ENCODE measurements around the gene ATF6. TPM values are rescaled to one million over a fixed set of nuclear protein-coding genes. Genes with fewer than 3 reads are reported as not detected.

The ATF6 gene
- total and polyA plus RNA-seq, 9 of the 15 experiments (the other 6 are each of a cell fraction or from before 2014, with no cell fraction given): 11.7 to 32.4 (median 20.4) TPM

DNA sequence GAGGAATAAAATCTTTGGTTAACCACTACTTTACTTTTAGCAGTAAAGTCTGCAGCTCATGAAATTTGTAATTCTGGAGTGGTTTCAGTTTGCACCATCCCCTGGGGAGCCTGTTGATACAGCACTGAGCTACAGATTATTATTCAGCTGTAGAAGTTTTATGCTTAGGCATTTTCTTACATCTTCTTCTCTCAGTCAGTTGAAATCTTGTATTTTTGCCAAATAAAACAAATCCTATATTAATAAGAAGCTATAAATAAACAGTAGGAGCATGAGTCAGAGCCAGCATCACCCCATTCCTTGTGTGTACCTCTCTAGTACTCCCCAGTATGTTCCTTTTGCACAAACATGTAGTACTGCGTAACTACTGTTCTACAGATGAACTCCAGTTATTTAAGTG, 118.9 kb downstream of the ATF6 start:
- Histone ChIP-seq H3K9me3 (replicated peaks; ENCODE audit: control insufficient read depth, insufficient read depth, low read depth, low read length) (no peaks in the 10 kb centered on the region), H4K20me1 (replicated peaks; ENCODE audit: control insufficient read depth, insufficient read depth, low read length) (no peaks in the 10 kb centered on the region), H3K4me2 (ENCODE audit: insufficient read depth, low read length) (no peak overlapping the region), H3K9me1 (ENCODE audit: control insufficient read depth, insufficient read depth, low read length) (no peaks in the 10 kb centered on the region), H3K36me3 (ENCODE audit: control insufficient read depth, insufficient read depth, low read length) (peaks cover 13% of the 10 kb centered on the region; the same call in 2 of the 3 replicates), H3K9ac (ENCODE audit: insufficient read depth in 1 of 2, low read depth in 2 of 2, low read length in 2 of 2) (no peak overlapping the region), H3K79me2 (ENCODE audit: control insufficient read depth, insufficient read depth, low read length) (no peaks in the 10 kb centered on the region), H2AFZ (ENCODE audit: low read depth, low read length) (no peak overlapping the region), H3K27me3 (ENCODE audit: control insufficient read depth in 2 of 2, insufficient read depth in 2 of 2, low read length in 2 of 2) (no peaks in the 10 kb centered on the region), H3K4me3 (no peak overlapping the region), H3K4me1 (replicated peaks in 1 of 2; ENCODE audit: control insufficient read depth in 2 of 2, insufficient read depth in 2 of 2, low read length in 2 of 2) (no peaks in the 10 kb centered on the region), H3K27ac (ENCODE audit: extremely low read depth, low read depth, low read length) (no peak overlapping the region)
- FAIRE-seq: no peak
- BruUV-seq (replicated peaks): no TSS peak
- intact Hi-C loops (cut with micrococcal nuclease): no loop called here
- DNase-seq (ENCODE audit: extremely low read depth in 1 of 4, low spot score in 3 of 4): no peak
- CTCF ChIA-PET (ENCODE audit: low intra/inter-chr PET ratio): no interaction called here
- POLR2A ChIA-PET: interaction anchor here (0.6 to 1.2 kb wide), 2 partner anchors 8 to 667 kb away, joined by 3 read pairs; no protein-coding TSS in a partner anchor
- in situ Hi-C loops (cut with MboI): no loop called here
- no peak for ATAC-seq
- WGBS (ENCODE audit: insufficient coverage, low coverage, missing lambda C conversion rate): 100% methylated on average over 1 of the region's 1 CpG
- TF ChIP-seq POLR2A (conservative IDR thresholded peaks at IDR 0.05): no peak
- no peak for TF ChIP-seq TEAD4 (IDR thresholded peaks at IDR 0.05; ENCODE audit: low read length)
- no peak for TF ChIP-seq TEAD4 (CRISPR knock-in tag; IDR thresholded peaks at IDR 0.05; ENCODE audit: borderline replicate concordance)
- no peak for TF ChIP-seq E2F6 (IDR thresholded peaks at IDR 0.05; ENCODE audit: borderline replicate concordance in 1 of 2, extremely low read depth in 1 of 2, insufficient read depth in 1 of 2, insufficient read length in 1 of 2, low read depth in 1 of 2, low read length in 1 of 2, poor library complexity in 1 of 2, severe bottlenecking in 1 of 2)
- TF ChIP-seq ARID1B (IDR thresholded peaks at IDR 0.05): no peak
- TF ChIP-seq ZNF212 (CRISPR knock-in tag; IDR thresholded peaks at IDR 0.05): no peak
